NCI-H1092 (cell line): ENCODE results near the gene ARHGAP25.

Experiments
- DNase-seq: peaks from one replicate; lab custom pipeline; 2025; lab: John Stamatoyannopoulos, UW

ARHGAP25 gene, protein sequence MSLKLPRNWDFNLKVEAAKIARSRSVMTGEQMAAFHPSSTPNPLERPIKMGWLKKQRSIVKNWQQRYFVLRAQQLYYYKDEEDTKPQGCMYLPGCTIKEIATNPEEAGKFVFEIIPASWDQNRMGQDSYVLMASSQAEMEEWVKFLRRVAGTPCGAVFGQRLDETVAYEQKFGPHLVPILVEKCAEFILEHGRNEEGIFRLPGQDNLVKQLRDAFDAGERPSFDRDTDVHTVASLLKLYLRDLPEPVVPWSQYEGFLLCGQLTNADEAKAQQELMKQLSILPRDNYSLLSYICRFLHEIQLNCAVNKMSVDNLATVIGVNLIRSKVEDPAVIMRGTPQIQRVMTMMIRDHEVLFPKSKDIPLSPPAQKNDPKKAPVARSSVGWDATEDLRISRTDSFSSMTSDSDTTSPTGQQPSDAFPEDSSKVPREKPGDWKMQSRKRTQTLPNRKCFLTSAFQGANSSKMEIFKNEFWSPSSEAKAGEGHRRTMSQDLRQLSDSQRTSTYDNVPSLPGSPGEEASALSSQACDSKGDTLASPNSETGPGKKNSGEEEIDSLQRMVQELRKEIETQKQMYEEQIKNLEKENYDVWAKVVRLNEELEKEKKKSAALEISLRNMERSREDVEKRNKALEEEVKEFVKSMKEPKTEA

DNA sequence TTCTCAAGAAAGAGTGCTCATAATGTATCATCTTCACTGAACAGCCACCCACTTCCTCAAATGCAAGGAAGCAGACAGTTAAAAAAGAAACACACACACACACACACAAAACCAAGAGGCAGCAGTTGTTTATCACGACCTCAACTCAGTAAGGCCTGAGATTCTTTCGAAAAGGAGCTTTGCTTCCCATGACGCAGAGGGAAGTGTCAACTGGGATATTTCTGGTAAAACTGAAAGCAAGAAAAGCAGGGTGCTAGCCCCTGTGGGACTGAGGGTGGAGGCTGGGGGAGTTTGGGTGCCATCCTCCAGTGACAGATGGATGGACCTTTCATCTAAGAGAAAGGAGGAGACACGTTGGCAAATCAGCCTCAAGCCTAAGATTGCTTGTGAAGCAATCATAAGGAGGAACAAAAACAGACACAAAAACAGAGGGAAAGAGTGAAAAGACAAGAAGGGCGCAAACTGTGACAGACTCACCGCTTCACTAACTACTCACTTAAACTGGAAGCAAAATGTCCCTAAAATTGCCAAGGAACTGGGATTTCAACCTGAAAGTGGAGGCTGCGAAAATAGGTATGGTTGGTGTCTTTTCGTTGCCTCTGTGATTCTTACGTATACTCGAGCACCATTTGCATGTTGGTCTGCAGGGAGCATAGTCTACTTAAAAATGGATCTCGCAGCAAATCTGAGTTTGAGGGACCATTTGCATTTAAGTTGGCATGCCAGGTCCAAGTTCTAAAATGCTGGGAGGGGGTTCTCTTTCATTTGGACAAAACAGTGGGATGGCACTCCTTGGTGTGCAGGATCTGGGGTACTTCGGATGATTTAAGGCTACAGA, at the start of gene ARHGAP25:
TSS of gene ARHGAP25 (plus strand) at position 124 of the 838 bp plus-strand sequence. CDS start at position 513, 389 bp downstream.
- DNase-seq, result no peak

DNA sequence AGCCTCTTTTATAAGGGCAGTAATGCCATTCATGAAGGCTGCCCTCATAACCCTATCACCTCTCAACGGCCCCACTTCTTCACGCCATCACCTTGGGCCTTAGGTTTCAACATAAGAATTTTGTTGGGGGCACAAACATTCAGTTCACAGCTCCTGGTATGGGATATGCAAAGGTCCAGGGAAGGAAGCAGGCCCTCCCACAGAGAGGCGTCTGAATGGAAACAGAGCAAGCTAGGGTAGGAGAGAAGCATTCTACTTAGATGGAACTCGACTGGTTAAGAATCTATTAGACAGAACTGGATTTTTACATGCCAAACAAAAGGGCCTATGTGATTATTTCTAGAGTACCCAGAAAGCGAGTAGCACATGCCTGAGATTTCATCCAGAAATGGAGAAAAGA, 48.4 kb upstream of the ARHGAP25 start:
- no peak for DNase-seq

DNA sequence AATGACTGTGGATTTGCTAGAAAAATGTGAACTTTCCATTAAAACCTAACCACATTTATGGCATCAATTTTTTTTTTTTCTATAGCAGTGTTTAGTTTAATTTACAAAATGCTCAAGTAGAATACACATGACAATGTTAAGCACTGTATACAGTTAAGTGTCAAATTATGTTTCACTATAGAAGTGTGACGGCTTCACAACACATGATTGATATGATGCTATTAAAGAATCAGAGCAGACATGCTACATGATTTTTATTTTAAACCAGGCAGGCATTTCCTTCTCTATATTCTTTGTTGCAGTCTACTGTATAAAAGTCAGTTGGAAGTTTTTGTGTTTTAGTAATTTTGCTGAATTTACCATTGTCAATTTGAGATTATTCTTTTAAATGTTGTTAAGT, 47.6 kb upstream of the ARHGAP25 start:
- DNase-seq, result no peak

DNA sequence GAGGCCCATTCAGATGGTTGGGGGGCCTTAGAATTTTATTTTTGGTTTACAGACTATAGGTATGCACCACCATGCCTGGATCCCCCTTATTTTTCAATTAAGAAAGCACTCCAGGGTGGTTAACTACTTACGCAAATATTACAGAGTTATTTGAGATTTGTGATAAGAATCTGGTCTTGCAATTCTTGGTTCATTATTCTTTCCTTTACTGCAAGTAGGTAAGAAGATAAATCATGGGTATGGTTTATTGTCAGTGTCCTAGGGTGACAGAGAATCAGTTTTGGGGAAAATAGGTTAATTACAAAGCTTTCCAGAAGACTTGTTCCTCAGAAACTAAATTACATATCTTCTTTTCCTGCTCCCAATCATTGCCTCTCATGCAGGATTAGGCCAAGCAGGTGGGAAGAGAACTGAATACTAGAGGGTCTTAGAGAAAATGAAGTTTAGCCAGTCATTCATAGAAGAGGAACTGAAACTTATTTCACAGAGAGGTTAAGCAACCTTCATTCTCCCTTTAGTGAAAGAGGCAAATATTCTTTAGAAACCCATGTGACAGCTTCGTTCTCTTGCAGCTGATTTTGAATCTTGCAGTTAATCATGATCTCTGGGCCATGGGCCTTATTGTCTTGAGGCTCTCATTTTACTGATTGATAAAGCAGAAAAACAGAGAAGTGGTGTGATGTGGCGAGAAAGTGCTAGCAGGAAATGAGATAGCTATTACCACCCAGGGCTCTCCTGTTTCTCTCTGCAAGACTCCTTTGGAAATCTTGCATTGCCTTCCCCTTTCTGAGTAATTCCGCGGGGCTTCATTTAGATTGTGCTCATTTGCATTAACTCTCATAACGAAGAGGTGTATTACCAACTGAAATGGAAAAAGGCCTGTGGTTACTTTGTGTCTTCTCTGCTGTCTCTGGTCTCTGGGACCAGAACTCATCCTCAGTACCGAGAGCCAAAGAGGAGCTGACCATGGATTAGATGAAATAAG, 44.8 kb upstream of the ARHGAP25 start:
- DNase-seq, result no peak

DNA sequence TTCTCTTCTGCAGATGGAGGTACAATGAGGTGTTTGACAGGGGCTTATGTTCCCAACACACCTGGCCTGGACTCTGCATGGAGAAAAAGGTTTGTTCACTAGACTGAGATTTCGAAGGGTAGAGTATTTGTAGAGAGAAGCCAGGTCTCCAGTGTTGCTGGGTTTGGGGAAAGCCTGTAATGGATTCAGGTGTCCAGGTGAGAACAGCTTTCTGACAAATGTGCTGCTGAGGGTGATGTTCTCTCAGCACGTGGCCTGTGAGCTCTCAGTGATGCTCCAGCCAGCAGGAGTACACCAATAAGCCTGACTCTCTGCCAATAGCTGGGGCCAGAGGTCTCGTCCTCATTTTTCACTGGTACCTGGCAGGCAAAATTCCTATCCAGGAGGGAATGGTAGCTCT, 43.8 kb upstream of the ARHGAP25 start:
- no peak for DNase-seq

DNA sequence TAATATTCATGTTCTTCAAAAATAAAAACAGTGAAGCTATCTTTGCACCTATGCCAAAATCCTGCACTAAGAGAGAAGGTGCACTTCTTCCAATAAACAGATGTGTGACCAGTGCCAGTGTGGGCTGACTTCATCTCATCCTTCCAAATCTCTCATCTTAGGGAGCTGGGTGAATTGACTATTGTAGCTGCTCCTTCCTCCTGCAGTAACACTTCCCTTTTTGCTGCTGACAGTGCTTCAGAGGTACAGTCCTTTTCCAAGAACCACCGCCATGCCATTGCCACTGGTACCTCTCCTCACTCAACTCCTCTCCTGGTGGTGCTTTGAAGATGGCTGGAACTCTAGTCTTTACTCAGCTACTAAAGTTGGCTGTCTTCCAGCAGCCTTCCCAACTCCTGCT, 42.1 kb upstream of the ARHGAP25 start:
- DNase-seq, result no peak

DNA sequence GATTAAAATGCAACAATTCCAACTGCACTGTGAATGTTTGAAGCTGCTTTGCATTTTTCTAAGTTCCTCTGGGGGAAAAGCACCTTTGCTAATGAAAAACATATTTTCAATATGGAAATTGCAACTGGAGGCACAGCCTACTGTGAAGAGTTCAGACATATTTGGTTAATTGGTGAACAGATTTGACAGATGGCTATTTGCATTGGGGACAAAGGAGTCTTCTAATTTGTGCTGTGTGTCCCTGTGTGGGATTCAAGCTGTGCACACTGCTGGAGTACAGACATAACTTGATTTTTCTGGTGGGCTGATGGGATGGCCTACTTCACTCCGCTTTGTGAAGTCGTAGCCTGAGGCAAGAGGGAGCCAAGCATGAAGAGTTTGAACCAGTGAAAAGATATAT, 40.7 kb upstream of the ARHGAP25 start:
- DNase-seq, result no peak

DNA sequence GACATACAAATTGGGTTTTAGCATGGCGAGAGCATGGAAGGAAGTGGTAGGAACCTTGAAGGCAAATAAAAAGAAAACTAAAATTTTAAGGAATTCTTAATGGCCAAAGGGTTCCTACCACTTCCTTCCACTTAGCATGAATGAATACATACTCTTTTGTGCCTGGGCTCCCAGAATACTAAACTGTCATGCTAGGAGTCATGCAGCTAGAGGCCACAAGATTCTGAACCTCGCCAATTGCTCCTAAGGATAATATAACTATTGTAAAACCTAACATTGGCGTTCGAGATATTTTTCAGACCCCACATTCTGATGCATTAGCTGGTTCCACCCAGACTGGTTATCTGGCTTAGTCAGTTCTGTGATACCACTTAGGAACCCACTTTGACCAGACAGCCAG, 38.6 kb upstream of the ARHGAP25 start:
- no peak for DNase-seq

DNA sequence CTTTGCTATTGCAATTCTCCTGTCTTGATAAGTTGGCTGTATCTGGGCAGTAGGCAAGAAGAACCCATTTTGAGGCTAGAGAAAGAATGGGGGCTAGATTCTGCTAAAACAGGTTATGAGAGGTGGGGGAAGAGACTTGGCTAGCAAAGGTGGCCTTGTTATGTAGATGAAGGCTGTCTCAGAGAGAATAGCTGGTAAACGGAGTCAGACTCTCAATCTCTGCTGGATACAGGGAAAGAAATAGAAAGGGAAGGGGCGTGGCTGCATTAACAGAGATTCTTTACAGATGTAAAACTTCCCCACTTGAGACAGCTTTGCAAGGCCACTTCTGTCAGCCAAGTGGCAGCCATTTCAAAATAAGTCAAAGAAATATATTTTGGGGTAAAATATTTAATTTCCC, 38.1 kb upstream of the ARHGAP25 start:
- DNase-seq, result no peak

DNA sequence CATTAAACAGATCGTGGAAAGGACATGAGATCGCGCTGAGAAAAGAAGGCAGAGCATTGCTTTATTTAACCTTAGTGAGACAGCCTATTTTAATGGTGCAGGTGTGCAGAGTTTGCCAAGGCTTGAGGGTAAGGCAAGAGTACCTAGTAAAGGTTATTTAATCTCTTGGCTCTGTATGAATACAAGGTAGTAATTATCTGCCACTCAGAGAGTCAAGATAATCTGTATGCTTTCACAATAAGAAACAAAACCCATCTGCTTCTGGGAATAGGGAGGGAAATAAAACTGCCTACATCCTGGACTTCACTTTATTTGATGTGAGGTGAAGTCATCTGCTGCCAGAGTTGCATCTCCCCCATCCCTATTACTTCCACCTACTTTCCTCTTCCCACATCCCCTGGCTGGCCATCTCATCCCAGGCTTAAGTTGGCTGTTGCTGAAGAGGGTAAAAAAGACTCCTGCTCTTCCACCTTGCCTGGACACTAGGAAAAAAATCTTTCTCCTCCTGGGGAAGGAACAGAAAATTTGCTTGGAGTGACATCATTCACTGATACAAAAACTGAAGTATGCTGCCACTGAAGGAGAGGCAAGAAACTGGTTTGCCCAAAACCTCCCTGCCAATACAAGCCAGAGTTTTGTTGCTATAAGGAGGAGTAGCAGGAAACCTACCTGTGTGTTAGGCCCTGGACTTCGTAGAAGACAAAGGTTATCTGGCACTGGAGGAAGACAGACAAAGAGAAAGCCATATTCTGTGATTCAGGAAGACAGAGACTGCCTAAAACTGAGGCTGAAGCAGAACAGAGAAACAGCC, 35.8 kb upstream of the ARHGAP25 start:
- DNase-seq, result peak; percentile 34

DNA sequence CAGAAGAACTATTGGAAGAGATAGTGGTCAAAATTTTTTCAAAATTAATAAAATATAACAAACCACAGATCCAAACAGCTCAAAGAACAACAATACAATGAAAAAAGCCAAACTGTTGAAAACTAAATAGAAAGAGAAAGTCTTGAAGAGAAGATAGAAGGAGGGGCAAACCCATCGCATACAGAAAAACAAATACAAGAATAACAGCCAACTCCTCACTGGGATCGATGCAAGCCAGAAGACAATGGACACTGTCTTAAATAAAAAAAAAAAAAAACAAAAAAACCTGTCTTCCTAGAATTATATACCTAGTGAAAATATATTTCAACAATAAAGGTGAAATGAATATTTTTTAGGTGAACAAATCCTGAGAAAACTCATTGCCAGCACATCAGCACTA, 34.1 kb upstream of the ARHGAP25 start:
- DNase-seq, result no peak

DNA sequence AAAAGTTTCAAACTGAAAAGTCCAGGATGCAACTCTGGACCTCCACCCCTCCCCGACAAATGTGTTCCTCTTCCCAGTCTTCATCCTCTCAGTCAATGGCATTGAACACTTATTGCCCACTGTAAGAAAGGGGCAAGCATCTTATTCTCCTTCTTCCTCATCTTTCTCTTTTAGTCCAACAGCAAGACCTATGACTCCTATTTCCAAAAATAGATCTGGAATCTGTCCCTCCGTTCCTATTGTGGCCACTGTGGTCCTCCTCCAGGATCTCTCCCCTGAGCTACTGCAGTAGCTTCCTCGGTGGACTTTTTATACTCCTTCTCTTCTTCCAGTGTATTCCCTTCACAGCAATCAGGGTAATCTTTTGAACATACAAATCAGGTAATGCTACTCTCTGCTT, 28.0 kb upstream of the ARHGAP25 start:
- DNase-seq, result no peak

DNA sequence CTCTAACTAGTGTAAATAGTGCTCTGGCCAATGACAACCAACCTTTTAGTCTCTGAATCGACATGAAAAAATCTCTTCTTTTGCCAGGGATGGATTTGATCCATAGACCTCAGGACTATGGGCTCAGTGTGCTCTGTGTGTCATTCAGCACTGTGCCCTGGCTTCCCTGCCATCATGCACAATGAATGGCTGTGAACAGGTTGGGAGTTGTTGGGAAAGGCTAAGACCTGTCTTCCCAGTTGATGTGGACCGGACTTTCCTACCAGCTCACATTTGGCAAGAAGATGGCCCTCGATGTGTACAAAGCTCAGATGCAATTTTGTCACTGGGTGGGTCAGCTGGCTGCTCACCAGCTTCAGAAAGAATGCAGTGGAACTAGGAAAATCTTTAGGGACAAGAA, 26.0 kb upstream of the ARHGAP25 start:
- DNase-seq, result no peak

DNA sequence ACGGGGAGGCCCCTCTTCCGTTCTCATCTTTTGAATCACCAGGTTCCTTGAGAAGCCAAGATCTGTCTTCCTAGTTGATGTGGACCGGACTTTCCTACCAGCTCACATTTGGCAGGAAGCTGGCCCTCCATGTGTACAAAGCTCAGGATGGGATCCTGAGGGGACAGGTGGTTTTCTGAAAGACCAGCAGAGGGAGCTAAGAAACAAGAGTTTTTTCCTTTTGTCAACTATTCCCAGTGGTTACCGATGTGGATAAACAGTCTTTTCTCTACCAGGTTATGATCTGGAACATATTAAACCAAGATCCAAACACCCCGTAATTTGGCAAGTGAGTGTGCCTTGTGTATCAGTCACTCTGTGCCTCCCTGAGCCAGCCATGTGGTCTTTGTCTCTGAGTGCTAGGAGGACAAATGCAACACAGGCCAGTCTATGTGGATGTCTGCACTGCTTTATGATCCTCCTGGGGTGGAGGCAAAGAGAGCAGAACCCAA, 25.1 kb upstream of the ARHGAP25 start:
- no peak for DNase-seq

DNA sequence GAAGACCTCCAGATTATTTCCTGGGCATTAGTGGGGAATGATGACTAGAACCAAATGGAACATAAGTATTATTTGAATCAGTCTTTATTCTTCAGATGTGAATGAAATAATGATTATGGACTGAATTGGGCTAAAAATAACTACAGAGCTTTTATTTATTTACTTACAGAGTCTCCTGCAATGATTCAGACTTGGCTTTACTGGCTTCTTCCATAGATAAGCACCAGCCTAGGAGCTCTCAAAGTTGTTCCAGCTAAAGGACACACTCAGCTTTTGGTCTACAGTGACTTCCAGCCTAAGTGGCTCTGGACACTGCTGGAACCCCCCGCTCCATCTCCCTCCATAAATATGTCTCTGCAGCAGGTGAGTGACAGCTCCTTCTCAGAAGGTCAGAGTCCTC, 24.3 kb upstream of the ARHGAP25 start:
- DNase-seq, result no peak

DNA sequence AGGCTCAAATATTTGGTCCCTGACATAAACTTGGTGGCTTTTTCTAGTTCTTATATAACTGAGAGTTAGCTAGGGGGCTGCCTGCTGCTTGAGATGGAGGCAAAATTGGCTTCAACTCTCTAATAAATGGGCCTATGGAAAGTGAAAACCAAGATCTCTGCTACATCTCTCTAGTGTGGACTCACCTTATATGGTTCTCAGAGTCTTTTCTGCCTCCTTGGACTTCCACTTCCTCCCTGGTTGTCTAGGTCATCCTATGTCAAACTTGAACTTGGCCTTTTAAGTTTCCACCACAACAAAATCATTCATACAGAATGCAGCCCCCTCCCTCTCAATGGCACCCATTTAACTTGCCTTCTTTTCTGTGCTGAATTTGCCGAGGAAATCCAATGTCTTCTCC, 23.9 kb upstream of the ARHGAP25 start:
- no peak for DNase-seq

DNA sequence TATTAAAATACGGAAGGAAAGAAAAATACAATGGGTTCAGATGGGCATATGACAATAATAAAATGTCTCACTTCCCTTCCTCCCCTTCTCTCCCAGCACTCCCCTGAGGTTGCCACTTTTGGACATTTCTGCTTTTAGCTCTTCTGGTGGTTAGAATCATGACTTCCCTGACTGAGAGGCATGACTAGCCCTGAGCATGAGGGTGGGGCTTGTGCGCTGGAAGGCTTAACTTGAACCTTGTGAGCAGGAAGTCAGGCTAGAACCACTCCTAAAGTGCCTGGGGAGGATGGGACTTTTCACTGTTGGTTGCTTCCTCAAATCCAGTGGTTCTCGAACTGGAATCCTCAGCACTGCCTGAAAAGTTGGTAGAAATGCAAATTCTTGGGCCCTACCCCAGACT, 19.7 kb upstream of the ARHGAP25 start:
- no peak for DNase-seq

DNA sequence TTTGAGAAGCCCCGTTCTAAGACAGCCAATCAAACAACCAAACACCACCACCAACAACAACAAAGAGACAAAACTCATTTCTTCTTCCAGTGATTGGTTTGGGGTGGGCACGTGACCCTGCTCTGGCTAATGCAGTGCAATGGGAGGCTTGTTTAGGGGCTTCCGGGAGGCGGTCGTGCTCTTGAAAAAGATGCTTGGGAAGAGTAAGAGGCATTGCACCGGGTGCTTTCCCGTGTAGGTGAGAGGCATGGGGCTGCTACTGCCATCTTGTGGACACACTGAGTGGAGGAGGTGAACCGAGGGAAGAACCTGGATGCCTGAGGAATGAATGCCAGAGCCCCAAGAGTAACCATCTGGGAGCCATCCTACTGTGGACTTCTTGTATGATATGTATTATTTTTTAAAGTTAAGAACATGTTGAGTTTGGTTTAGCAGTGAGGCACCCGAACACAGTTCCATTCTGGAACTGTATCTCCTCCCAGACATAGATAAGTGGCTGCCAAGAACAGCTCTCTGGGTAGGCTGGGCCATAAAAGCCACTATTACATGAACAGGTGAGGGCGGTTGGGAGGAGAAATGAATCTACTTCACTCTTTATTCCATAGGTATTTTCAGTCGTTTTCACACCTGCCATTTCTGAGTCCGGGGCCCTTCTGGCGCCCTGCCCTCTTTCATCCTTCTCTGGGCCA, 19.1 kb upstream of the ARHGAP25 start:
- peak; percentile 17 for DNase-seq

DNA sequence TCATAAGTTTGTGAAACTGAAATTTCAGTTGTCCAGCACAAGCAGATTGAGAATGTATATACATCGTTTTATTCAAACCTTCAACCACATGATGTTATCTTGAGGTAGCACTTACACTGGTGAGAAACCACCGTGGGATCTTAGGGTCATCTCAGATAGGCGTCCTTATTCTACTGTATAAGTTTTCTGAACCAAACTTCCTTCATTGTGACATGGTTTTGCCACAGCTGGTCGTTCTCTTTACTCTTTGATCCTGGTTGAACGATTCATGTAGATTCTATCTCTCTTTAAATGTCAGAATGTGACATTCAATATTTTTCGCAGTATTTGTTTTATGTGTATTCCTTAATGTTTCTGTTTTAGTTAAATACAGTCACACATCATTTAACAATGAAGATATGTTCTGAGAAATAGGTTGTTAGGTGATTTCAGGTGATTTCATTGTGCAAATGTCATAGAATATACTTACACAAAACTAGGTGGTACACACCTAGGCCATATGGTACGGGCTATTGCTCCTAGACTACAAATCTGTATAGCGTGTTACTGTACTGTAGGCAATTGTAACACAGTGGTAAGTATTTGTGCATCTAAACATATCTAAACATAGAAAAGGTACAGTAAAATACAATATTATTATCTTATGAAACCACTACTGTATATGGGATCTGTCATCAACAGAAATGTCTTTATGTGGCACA, 17.9 kb upstream of the ARHGAP25 start:
- DNase-seq, result no peak
